Peyer's patch (tissue), 4 donors: Measurements from ENCODE around the gene MOB1B. TPM values are rescaled to one million over a fixed set of nuclear protein-coding genes. Genes with fewer than 3 reads are reported as not detected.

Experiments
- DNase-seq, 3 donors: peaks; one replicate each; pipeline ENCODE4 v3.0.0-alpha.2; 2017 to 2019
- H3K27ac ChIP-seq, 4 donors: fragments of 200-600 bp; sonication (generic); one replicate each; pipeline ENCODE4 v1.5.1; 2016 to 2019
- H3K27me3 ChIP-seq, 2 donors: fragments of 200-600 bp; sonication (generic); one replicate each; pipeline ENCODE4 v1.5.1; 2019
- H3K36me3 ChIP-seq, 3 donors: fragments of 200-600 bp; sonication (generic); one replicate each; pipeline ENCODE4 v1.5.1; 2016 to 2019
- H3K4me1 ChIP-seq, 4 donors: fragments of 200-600 bp; sonication (generic); one replicate each; pipeline ENCODE4 v1.5.1; 2016 to 2019
- H3K4me3 ChIP-seq, 4 donors: fragments of 200-600 bp; sonication (generic); 1 replicate in 3 of 4; 2 replicates in 1 of 4; pipeline ENCODE4 v1.5.1; 2016 to 2019; ENCODE audit warnings: mild to moderate bottlenecking in 1 of 4
- H3K9me3 ChIP-seq, 4 donors: fragments of 200-600 bp; sonication (generic); one replicate each; pipeline ENCODE4 v1.5.1; 2016 to 2019; ENCODE audit warnings: mild to moderate bottlenecking in 1 of 4
- POLR2A ChIP-seq, 2 donors: fragments of 450-650 bp; IDR thresholded peaks; one replicate each; pipeline ENCODE4 v1.5.1; 2017; ENCODE audit warnings: antibody characterized with exemption in 2 of 2, mild to moderate bottlenecking in 2 of 2, moderate library complexity in 2 of 2
- total RNA-seq, 4 donors: library from RNA; depleted of rRNA; stranded (reverse); fragments of >200 nt; gene quantifications; one replicate each; pipeline ENCODE4 v1.1.0, GENCODE V29; 2016
- TF ChIP-seq, protein P1 (sequence below), 6 experiments: fragments of 450-650 bp in 4 of 6; fragments of 200-600 bp in 2 of 6; sonication (generic) in 1 of 6; IDR thresholded peaks; one replicate each; pipeline ENCODE4 v1.5.1; 2017 to 2019; ENCODE audit warnings: antibody characterized with exemption in 6 of 6, mild to moderate bottlenecking in 3 of 6, moderate library complexity in 1 of 6

Gene MOB1B
- total RNA-seq, 4 donors from 2014 or later, result 4.0 to 15.7 (median 7.5) TPM

DNA sequence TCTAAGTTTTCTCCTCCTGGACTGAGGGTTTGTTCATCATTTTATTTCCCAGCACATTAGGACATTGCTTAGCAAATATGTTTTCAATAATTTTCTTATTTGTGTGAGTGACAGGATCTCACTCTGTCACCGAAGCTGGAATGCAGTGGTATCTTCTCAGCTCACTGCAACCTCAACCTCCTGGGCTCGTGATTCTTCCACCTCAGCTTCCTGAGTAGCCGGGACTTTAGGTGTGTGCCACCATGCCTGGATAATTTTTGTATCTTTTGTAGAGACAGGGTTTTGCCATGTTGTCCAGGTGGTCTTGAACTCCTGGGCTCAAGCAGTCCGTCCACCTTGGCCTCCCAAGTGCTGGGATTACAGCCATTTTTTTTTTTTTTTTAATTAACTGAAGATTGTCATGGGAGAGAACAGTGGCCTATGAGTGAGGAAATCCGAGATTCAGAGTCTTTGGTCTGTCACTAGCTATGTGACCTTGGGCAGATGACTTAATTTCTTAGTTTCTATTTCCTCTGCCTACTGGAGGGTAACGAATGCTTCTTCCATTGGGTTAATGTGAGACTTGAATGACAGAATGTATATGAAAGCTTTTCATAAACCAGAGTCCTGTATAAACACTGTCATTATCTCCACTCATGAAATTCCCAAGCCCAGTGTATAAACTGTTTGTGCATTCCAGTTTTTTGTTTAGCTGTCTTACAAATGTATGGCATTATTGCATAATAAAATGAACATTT is 23.9 kb downstream of the MOB1B start:
- Histone ChIP-seq H3K36me3 (no peaks in the 10 kb centered on the region), H3K4me1 (no peaks in the 10 kb centered on the region), H3K4me3 (no peak overlapping the region), H3K27ac (no peak overlapping the region), H3K9me3 (no peaks in the 10 kb centered on the region), H3K27me3 (no peaks in the 10 kb centered on the region)
- peak in 1 of 3 donors; percentile 43 for DNase-seq
- TF ChIP-seq, protein P1, sequence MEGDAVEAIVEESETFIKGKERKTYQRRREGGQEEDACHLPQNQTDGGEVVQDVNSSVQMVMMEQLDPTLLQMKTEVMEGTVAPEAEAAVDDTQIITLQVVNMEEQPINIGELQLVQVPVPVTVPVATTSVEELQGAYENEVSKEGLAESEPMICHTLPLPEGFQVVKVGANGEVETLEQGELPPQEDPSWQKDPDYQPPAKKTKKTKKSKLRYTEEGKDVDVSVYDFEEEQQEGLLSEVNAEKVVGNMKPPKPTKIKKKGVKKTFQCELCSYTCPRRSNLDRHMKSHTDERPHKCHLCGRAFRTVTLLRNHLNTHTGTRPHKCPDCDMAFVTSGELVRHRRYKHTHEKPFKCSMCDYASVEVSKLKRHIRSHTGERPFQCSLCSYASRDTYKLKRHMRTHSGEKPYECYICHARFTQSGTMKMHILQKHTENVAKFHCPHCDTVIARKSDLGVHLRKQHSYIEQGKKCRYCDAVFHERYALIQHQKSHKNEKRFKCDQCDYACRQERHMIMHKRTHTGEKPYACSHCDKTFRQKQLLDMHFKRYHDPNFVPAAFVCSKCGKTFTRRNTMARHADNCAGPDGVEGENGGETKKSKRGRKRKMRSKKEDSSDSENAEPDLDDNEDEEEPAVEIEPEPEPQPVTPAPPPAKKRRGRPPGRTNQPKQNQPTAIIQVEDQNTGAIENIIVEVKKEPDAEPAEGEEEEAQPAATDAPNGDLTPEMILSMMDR (IDR thresholded peaks at IDR 0.05), result no peak
- TF ChIP-seq POLR2A (IDR thresholded peaks at IDR 0.05), result no peak

DNA sequence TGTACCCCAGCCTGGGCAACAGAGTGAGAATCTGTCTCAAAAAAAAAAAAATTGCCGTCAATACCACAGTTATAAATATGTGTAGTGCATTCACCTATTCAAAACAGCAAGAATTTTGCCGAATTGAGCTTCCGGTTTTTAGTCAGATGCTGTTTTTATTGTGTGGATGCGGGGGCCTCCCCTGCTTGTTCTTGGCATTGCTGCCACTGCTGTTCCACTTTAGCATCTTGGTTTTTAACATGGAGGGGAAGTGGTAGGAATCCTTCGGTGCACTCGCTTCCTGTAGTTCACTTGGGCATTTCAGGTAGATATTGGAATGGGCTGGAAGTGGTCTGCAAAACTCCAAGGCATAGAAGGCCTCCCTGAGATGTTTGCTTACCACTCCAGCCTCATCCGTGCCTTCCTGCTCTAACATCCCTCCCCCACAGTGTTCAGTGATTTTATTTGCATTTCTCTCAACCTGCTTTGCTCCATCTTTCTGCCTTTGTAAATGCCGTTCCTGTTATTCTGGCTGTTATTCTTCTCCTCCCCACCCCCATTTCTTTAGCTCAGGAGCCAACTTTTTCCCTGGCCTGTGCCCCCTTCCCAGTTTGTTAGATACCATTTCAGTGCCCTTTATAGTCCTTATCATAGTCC is 25.5 kb downstream of the MOB1B start:
- Histone ChIP-seq H3K27me3 (no peaks in the 10 kb centered on the region), H3K36me3 (no peaks in the 10 kb centered on the region), H3K4me1 (no peaks in the 10 kb centered on the region), H3K4me3 (no peak overlapping the region), H3K9me3 (no peaks in the 10 kb centered on the region), H3K27ac (peak overlapping the region in 1 of 4 donors; percentile 48)
- peak in 2 of 3 donors; percentile 53 to 62 for DNase-seq
- TF ChIP-seq, protein P1 (IDR thresholded peaks at IDR 0.05), result no peak
- no peak for TF ChIP-seq POLR2A (IDR thresholded peaks at IDR 0.05)

DNA sequence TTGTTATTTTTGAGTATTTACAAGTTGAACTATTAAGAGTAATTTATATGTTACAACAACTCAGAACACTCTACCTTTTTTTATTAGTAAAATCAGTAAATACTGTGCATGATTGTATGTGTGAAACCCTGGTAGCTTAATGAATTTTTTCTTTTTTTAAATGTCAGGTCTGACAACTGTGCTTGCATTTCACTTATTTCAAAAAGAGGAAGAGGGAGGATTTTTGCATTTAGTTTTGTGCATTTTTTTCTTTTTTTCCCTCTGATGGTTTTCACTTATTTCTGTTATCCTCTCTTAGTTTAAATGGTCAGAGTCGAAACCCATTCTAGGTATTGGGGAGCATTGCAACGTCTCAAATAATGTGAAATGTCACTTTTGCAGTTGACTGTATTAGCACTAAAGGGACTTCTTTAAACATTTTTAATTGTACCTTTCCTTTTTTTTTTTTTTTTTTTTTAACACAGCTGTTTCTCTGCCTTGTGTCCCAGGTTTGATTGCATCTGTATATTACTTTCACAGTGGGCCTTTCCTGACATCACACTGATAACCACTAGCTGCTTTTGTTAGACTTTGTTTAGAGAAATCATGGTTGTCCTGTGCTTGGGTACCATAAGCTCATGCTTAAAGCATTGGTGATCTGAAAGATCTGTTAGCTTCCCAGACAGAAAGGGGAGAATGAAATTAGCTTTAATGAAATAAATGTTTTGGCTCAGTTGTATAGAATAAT is 28.5 kb downstream of the MOB1B start:
- no peak overlapping the region for H3K27ac ChIP-seq
- no peak for DNase-seq
- H3K4me3 ChIP-seq, result no peak overlapping the region
- no peaks in the 10 kb centered on the region for H3K36me3 ChIP-seq
- H3K27me3 ChIP-seq, result no peaks in the 10 kb centered on the region
- H3K4me1 ChIP-seq, result no peaks in the 10 kb centered on the region
- no peak for TF ChIP-seq POLR2A (IDR thresholded peaks at IDR 0.05)
- TF ChIP-seq, protein P1 (IDR thresholded peaks at IDR 0.05), result no peak
- H3K9me3 ChIP-seq, result no peaks in the 10 kb centered on the region

DNA sequence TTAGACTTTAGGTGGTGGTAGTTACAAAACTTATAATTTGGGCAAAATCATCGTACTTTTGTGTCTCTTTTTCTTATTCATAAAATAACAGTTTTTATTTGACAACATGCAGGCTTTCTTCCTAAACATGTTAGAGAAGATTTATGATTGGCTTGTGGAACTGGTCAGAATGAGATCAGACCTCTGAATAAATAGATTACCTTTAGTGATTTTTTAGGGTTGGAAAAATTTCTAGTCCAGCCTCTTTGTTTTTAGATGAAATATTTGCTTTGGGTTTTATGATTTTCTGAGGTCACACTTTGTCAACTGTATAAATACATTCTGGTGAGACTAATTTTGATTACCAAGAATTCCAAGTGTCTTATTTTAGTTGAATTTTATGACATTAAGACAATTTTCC is 29.2 kb downstream of the MOB1B start:
- no peaks in the 10 kb centered on the region for H3K27me3 ChIP-seq
- no peaks in the 10 kb centered on the region for H3K4me1 ChIP-seq
- TF ChIP-seq POLR2A (IDR thresholded peaks at IDR 0.05), result no peak
- TF ChIP-seq, protein P1 (IDR thresholded peaks at IDR 0.05), result no peak
- H3K4me3 ChIP-seq, result no peak overlapping the region
- DNase-seq, result no peak
- no peaks in the 10 kb centered on the region for H3K36me3 ChIP-seq
- H3K9me3 ChIP-seq, result no peaks in the 10 kb centered on the region
- no peak overlapping the region for H3K27ac ChIP-seq

DNA sequence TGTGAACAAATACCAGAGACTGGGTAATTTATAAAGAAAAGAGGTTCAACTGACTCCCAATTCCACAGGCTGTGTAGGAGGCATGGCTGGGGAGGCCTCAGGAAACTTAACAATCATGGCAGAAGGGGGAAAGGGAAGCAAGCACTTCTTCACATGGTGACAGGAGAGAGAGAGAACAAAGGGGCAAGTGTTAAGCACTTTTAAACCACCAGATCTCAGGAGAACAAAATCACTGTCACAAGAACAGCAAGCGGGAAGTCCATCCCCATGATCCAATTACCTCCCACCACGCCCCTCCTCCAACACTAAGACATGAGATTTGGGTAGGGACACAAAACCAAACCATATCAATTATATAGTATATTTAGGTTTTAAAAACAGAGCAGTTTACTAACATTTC is 30.8 kb downstream of the MOB1B start:
- TF ChIP-seq, protein P1 (IDR thresholded peaks at IDR 0.05), result no peak
- no peak for TF ChIP-seq POLR2A (IDR thresholded peaks at IDR 0.05)
- H3K36me3 ChIP-seq, result no peaks in the 10 kb centered on the region
- H3K27ac ChIP-seq, result no peak overlapping the region
- H3K27me3 ChIP-seq, result no peaks in the 10 kb centered on the region
- no peak for DNase-seq
- H3K4me3 ChIP-seq, result no peak overlapping the region
- H3K9me3 ChIP-seq, result no peaks in the 10 kb centered on the region
- H3K4me1 ChIP-seq, result no peaks in the 10 kb centered on the region
